PC-3 (cell line): ENCODE results near the gene FOXP4. TPM values are rescaled to one million over a fixed set of nuclear protein-coding genes. Genes with fewer than 3 reads are reported as not detected.

Experiments
- ATAC-seq: fragments of 200-7000 bp; cut with Tn5 transposase; 2 replicates; pipeline ENCODE4 v1.9.1; 2020; ENCODE audit warnings: mild to moderate bottlenecking, moderate library complexity
- BruUV-seq: library from RNA; stranded (reverse); fragments of 400-500 nt; replicated peaks from 2 replicates; lab custom pipeline; 2021; lab: Mats Ljungman, UMichigan
- CTCF ChIA-PET: fragments of 300-600 bp; sonication (Branson Sonifier 250); formaldehyde crosslinking; loops from one replicate; lab custom pipeline; 2022; ENCODE audit warnings: antibody characterized with exemption; lab: Charles Lee
- POLR2A ChIA-PET: fragments of 300-600 bp; sonication (Branson Sonifier 250); formaldehyde crosslinking; loops from one replicate; lab custom pipeline; 2022; ENCODE audit warnings: antibody characterized with exemption; ENCODE audit not compliant: unreplicated experiment; lab: Charles Lee
- DNase-seq: peaks from one replicate; pipeline ENCODE4 v3.0.0-alpha.2; 2015
- H2AFZ ChIP-seq: fragments of 300-600 bp; sonication (generic); 2 replicates; pipeline ENCODE4 v1.6.0; 2016; ENCODE audit warnings: antibody characterized with exemption, low read length
- H3F3A ChIP-seq: fragments of 300-600 bp; sonication (generic); one replicate; pipeline ENCODE4 v1.6.0; 2017; ENCODE audit warnings: antibody characterized with exemption, low read length, control low read depth, mild to moderate bottlenecking; ENCODE audit not compliant: unreplicated experiment
- H3K27ac ChIP-seq: fragments of 300-600 bp; sonication (generic); 2 replicates; pipeline ENCODE4 v1.5.1; 2016; ENCODE audit warnings: mild to moderate bottlenecking, low read length
- H3K27me3 ChIP-seq: fragments of 300-600 bp; sonication (generic); 2 replicates; pipeline ENCODE4 v1.6.1; 2016; ENCODE audit warnings: low read length, mixed read lengths
- H3K36me3 ChIP-seq: fragments of 300-600 bp; sonication (generic); 2 replicates; pipeline ENCODE4 v1.6.1; 2016; ENCODE audit warnings: low read depth, mixed run types, low read length, mixed read lengths
- H3K4me1 ChIP-seq: fragments of 300-600 bp; sonication (generic); 2 replicates; pipeline ENCODE4 v1.5.1; 2016; ENCODE audit warnings: low read length; ENCODE audit not compliant: insufficient read depth
- H3K4me2 ChIP-seq: fragments of 300-600 bp; sonication (generic); 2 replicates; pipeline ENCODE4 v1.6.0; 2016; ENCODE audit warnings: low read length
- H3K4me3 ChIP-seq: fragments of 300-600 bp; sonication (generic); 2 replicates; pipeline ENCODE4 v1.5.1; 2016; ENCODE audit warnings: mild to moderate bottlenecking, low read length, mixed read lengths
- H3K79me2 ChIP-seq: fragments of 300-600 bp; sonication (generic); 2 replicates; pipeline ENCODE4 v1.6.1; 2017; ENCODE audit warnings: low read length, mixed read lengths
- H3K9ac ChIP-seq: fragments of 300-600 bp; sonication (generic); 2 replicates; pipeline ENCODE4 v1.6.0; 2016; ENCODE audit warnings: mild to moderate bottlenecking, low read length
- H3K9me2 ChIP-seq: fragments of 300-600 bp; sonication (generic); replicated peaks from 2 replicates; pipeline ENCODE4 v1.6.1; 2016; ENCODE audit warnings: mixed run types, low read length, mixed read lengths
- H3K9me3 ChIP-seq: fragments of 300-600 bp; sonication (generic); 2 replicates; pipeline ENCODE4 v1.6.1; 2016; ENCODE audit warnings: low read length, mixed read lengths
- H4K20me1 ChIP-seq: fragments of 300-600 bp; sonication (generic); 2 replicates; pipeline ENCODE4 v1.6.1; 2016; ENCODE audit warnings: low read length, mixed read lengths
- EZH2 ChIP-seq: fragments of 300-600 bp; sonication (generic); IDR thresholded peaks from one replicate; pipeline ENCODE4 v1.6.1; 2017; ENCODE audit warnings: antibody characterized with exemption, mild to moderate bottlenecking, low read length; ENCODE audit not compliant: unreplicated experiment
- EZH2phosphoT487 ChIP-seq: fragments of 300-600 bp; sonication (generic); IDR thresholded peaks from 2 replicates; pipeline ENCODE4 v1.6.1; 2018; ENCODE audit warnings: mild to moderate bottlenecking, antibody characterized with exemption, low read length, borderline replicate concordance
- intact Hi-C: fragments of 100-400 bp; cut with micrococcal nuclease; formaldehyde crosslinking; loops from 2 replicates; pipeline ENCODE4 v1.9.0; 2023
- total RNA-seq: library from RNA; depleted of rRNA; stranded (reverse); fragments of >200 nt; gene quantifications from 2 replicates; pipeline ENCODE4 v1.2.3, GENCODE V29; 2014
- TF ChIP-seq, protein P1 (sequence below): fragments of 300-600 bp; sonication (generic); conservative IDR thresholded peaks from 2 replicates; pipeline ENCODE4 v1.5.1; 2017; ENCODE audit warnings: antibody characterized with exemption, low read depth, mild to moderate bottlenecking, low read length

FOXP4 gene
- total RNA-seq, 1 experiment from 2014 or later, result 6.7 TPM

DNA sequence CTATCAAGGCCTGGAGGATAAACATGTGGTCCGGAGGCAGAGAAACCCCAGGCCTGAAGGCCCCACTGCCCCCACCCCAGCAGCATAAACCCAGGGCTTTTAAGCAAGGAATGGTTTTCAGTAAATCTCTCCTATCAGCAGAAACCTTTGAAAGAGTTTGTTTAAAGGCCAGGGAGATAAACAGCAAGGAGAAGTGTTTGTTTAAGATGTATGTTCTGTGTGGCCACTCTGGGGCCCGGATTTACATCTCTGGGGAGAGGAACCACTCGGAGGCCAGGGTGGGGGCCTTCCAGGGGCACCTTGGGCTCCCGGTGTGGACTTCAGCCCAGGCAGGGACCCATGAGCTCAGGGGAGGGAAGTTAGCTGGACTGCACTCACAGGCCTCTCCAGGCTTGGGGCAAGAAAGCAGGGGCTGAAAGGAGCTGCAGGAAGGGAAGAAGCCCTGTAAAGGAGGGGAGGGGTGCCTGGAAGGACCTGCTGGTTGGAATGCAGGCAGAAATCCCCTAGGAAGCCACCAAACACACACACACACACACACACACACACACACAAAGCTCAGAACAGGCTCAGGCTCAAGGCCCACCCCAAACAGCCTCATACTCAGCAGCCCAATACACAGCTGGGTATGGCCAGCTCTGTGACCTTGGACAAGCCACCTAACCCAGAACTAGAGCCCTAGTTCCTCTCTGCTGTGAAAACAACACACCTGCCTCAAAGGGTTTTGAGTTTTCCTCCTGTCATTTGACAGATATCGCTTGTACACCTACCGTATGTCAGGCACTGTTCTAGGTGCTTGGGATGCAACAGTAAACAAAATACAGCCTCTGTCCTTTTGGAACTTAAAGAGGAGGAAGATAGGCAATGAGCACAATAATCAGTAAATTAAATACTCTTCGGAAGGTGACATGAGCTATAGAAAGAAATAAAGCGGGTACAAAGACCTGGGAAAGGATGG is 26.2 kb upstream of the FOXP4 start:
- BruUV-seq, result no TSS peak
- no peaks in the 10 kb centered on the region for H3F3A ChIP-seq
- H4K20me1 ChIP-seq, result no peaks in the 10 kb centered on the region
- no peak overlapping the region for H3K27ac ChIP-seq
- H3K9me2 ChIP-seq, result no peaks in the 10 kb centered on the region
- CTCF ChIA-PET, result no interaction called here
- DNase-seq (no peak), ATAC-seq (no peak)
- no peaks in the 10 kb centered on the region for H3K36me3 ChIP-seq
- H3K9ac ChIP-seq, result no peak overlapping the region
- H3K9me3 ChIP-seq, result no peaks in the 10 kb centered on the region
- H3K4me3 ChIP-seq, result no peak overlapping the region
- no peak overlapping the region for H2AFZ ChIP-seq
- no peaks in the 10 kb centered on the region for H3K79me2 ChIP-seq
- TF ChIP-seq, protein P1, sequence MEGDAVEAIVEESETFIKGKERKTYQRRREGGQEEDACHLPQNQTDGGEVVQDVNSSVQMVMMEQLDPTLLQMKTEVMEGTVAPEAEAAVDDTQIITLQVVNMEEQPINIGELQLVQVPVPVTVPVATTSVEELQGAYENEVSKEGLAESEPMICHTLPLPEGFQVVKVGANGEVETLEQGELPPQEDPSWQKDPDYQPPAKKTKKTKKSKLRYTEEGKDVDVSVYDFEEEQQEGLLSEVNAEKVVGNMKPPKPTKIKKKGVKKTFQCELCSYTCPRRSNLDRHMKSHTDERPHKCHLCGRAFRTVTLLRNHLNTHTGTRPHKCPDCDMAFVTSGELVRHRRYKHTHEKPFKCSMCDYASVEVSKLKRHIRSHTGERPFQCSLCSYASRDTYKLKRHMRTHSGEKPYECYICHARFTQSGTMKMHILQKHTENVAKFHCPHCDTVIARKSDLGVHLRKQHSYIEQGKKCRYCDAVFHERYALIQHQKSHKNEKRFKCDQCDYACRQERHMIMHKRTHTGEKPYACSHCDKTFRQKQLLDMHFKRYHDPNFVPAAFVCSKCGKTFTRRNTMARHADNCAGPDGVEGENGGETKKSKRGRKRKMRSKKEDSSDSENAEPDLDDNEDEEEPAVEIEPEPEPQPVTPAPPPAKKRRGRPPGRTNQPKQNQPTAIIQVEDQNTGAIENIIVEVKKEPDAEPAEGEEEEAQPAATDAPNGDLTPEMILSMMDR, result no peak
- TF ChIP-seq EZH2phosphoT487, result no peak
- TF ChIP-seq EZH2, result no peak
- H3K4me2 ChIP-seq, result no peak overlapping the region
- no peaks in the 10 kb centered on the region for H3K27me3 ChIP-seq
- H3K4me1 ChIP-seq, result no peaks in the 10 kb centered on the region
- POLR2A ChIA-PET, result no interaction called here
- intact Hi-C loops, result no loop called here

DNA sequence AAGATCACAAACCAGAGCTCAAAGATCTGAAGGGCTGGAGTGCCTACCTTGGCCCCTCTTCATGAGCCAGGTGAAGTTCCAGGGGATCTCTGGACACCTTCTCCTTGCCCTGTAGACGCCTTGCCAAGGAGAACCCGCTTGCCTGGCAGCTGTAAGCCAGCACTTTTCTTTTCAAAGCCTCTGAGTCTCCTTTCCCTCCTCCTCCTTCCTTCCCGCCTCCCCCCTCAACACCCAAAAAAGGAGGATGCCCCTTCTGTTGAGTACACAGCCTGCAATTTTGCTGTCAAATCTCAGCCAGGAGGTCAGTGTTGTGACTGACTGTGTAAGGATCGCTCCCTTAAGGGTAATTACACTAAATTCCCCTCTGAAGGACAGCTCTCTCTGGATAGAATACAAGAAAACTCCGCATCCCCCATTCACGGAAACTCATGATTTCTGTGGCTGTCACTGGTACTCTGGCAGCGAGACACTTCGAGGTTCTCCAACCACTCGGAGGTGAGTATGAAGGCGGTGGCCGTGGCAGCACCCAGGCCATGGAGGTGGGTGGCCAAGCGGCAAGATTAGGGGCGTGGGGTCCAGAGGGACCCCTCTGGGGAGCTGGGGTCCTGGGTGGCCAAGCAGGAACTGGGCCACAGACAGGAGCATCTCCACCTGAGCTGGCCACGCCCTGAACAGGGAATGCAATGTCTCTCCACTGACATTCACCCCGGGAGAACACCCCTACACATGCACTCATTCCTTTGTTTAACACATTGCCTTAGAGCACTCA is 23.2 kb upstream of the FOXP4 start:
- CTCF ChIA-PET, result no interaction called here
- DNase-seq, result no peak
- peaks cover 2% of the 10 kb centered on the region for H3K4me1 ChIP-seq

More for the DNA sequence above, 23.2 kb upstream of the FOXP4 start:
- POLR2A ChIA-PET, result no interaction called here
- Histone ChIP-seq H3K9me3 (no peaks in the 10 kb centered on the region), H2AFZ (no peak overlapping the region), H3K27me3 (no peaks in the 10 kb centered on the region), H3K4me2 (no peak overlapping the region), H3K9me2 (no peaks in the 10 kb centered on the region), H3K4me3 (no peak overlapping the region), H3K27ac (no peak overlapping the region), H3F3A (no peaks in the 10 kb centered on the region), H3K79me2 (no peaks in the 10 kb centered on the region), H3K9ac (no peak overlapping the region), H4K20me1 (no peaks in the 10 kb centered on the region), H3K36me3 (no peaks in the 10 kb centered on the region)
- no peak for TF ChIP-seq EZH2
- TF ChIP-seq, protein P1, result no peak
- no peak for TF ChIP-seq EZH2phosphoT487
- intact Hi-C loops, result no loop called here
- ATAC-seq, result no peak
- BruUV-seq, result no TSS peak
